CD4-positive, alpha-beta T cell treated with Interleukin-15 for 1 hour (primary cell): ENCODE results near the gene MOCS1.

Source experiments
- DNase-seq: peaks from one replicate; pipeline ENCODE4 v3.0.0-alpha.2; 2020

Gene MOCS1

DNA sequence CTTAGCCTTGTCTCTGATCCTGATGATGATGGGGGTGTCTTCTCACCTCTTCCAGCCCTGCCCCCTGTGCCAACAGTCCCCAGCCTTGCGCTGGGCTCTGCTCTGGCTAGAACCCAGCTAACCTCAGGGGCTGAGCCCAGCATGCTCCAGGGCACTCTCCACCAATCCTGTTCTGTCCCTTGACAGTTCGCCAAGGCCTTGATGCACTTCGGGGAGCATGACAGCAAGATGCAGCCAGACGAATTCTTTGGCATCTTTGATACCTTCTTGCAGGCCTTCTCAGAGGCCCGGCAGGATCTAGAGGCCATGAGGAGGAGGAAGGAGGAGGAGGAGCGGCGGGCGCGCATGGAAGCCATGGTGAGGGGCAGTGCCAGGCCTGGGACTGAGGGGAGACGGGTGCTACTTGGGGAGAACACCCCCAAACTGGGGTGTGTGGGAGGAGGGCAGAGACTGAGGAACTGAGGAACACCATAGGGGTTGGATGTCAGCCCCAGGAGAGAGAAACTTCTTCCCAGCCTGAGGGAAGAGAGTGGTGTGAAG, 33.1 kb downstream of the MOCS1 start:
- no peak for DNase-seq

DNA sequence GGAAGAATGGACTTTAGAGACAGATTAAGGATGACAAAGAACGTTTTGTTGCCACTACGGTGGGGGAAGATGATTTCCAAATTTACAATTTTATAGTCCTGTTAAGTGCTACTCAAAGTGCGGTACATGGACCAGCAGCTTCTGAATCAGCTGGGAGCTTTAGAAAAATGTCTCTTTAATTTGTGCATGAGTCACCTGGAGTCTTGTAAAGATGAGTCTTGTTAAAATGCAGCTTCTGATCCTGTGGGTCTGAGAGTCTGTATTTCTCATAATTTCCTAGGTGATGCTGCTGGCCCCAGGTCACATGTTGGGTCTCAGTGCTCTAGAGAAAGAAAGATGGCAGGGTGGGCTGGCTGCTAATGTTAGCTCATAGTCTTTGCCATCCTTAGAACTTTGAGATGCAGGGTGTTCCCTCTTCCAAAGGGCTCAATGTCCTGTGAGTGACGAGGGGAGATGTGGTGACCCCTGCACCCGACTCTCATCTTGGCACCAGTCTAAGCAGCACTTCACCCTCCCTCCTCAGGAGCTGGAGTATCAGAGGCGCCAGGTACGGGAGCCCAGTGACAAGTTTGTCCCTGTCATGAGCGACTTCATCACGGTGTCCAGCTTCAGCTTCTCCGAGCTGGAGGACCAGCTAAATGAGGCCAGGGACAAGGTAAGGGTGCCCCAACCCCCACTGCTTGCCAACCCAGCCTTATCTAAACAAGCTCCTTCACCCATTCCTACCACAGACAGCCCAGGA, 34.5 kb downstream of the MOCS1 start:
- no peak for DNase-seq

DNA sequence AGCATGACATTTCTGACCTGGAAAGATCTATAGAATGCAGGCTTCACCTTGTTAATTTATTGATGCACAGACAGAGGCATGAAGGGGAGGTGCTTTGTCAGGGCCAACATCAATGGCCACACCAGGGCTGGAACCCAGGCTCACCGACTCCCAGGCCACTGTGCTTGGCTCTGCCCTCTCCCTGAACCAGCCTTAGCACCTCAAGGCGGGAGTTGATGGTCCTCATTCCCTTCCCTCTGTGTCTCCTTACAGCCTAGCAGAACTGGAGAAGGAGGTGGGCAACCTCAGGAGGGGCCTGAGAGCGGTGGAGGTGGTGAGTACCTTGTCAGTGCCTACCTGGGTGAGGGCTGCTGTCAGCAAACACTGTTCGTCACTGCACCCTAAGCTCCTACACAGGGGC, 35.6 kb downstream of the MOCS1 start:
- no peak for DNase-seq

DNA sequence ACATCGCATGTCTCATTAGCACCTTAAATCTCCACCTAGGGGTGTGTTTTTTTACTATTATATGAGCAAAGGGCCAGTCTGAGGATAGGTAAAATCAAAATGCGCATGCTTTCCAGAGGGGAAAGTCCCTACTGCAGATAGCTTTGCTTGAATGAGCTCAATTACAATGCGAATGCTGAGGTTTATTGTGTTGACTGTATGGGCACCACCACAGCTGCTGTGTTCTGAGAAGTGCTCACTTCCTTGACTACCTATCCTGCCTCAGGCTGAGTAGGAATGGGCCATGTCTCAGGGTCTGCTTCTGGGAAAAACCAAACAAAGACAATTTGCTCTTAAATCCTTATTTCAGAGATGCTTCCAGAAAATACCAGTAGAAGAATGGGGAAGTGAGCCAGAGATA, 36.6 kb downstream of the MOCS1 start:
- DNase-seq, result no peak

DNA sequence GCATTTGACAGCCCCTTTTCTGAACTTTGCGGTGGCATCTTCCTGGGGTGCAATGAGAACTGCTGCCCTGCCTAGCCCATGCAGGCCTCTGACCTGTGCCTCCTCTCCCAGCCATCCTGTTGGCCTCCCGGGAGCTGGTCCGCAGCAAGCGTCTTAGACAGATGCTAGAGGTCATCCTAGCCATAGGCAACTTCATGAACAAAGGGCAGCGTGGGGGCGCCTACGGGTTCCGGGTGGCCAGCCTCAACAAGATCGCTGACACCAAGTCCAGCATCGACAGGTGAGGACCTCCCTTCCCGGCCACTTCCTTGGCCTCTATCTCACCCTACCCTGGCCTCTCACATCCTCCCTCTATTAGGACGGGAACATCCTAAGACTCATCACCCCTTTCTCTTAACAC, 37.6 kb downstream of the MOCS1 start:
- no peak for DNase-seq

DNA sequence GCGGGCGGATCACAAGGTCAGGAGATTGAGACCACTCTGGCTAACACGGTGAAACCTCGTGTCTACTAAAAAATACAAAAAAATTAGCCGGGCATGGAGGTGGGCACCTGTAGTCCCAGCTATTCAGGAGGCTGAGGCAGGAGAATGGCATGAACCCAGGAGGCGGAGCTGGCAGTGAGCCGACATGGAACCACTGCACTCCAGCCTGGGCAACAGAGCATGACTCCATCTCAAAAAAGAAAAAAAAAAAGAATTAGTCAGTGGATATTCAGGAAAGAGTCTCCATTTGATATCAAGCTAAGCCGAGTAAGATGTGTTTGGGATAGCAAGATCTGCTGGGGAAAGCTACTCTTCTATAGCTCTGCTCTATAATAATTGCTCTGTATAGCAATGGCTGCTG, 41.0 kb downstream of the MOCS1 start:
- no peak for DNase-seq

DNA sequence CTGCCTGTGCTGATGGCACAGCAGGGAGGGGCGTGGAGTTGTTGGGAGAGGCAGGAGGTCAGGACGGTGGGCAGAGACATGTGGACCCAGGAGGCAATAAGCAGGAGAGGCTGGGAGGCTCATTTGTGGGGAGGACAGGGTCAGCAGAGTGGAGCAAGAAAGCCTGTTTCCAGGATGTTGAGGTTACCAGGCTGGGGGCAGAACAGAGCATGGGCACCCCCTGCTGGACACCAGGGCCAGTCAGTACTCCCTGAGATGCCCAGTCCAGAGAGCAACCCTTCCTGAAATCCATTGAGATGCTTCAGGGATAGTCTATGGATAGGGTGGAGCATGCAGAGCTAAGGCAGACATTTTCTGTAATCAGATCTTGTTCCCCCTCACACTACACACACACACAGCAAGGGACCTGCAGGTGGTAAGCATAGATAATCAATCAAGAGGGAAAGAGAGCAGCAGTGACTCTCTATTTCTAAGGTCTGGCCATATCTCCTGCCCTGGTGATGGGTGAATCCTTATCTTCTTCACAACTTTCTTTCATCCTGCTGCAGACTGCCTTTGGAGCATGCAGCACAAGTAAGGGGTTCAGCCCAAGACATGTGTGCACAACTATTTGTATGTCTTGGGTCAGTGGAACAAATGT, 41.7 kb downstream of the MOCS1 start:
- peak; percentile 7 for DNase-seq

DNA sequence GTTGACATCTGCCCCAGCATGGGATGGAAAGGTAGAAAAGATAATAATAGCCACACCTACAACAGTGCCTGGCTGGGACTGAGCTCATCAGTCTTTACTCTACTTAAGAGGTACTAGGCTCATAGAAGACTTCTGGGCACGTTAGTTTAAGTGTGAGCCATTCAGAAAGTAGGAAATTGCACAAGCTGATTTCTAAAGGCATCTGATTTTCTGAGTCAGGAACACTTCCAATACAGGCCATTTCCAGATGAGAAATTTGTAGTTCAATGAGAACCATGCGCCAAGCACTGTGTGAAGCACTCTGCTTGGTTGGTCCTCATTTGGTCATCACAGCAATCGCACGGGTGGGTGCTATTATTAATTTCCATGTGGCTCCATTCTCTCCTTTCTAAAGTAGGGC, 42.3 kb downstream of the MOCS1 start:
- DNase-seq, result no peak

DNA sequence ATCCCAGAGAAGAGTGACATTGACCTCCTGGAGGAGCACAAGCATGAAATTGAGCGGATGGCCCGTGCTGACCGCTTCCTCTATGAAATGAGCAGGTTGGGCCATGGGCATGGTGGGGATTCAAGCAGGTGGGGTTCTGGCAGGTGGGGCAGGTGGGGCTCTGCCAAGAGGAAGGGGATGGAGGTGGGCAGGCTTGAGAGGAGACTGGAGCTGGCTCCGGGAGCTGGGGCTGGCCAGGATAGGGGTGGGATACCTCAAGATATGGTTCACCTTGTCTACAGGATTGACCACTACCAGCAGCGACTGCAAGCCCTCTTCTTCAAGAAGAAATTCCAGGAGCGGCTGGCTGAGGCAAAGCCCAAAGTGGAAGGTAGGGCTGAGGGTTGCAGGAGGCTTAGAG, 42.9 kb downstream of the MOCS1 start:
- peak; percentile 13 for DNase-seq

DNA sequence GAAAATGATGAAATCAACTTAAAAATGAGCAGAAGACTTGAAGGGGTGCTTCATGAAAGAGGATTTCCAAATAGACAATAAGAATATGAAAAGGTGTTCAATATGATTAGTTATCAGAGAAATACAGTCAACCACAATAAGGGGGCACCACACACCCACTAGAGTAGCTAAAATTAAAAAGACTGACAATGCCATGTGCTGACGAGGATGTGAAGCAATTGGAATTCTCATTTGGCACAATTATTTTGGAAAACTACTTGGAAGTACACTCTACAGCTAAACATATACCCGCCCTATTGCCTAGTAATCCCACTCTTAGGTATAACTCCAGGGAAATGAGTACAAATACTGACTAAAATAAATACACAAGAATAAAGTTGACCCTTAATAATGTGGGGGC, 45.0 kb downstream of the MOCS1 start:
- DNase-seq, result no peak

DNA sequence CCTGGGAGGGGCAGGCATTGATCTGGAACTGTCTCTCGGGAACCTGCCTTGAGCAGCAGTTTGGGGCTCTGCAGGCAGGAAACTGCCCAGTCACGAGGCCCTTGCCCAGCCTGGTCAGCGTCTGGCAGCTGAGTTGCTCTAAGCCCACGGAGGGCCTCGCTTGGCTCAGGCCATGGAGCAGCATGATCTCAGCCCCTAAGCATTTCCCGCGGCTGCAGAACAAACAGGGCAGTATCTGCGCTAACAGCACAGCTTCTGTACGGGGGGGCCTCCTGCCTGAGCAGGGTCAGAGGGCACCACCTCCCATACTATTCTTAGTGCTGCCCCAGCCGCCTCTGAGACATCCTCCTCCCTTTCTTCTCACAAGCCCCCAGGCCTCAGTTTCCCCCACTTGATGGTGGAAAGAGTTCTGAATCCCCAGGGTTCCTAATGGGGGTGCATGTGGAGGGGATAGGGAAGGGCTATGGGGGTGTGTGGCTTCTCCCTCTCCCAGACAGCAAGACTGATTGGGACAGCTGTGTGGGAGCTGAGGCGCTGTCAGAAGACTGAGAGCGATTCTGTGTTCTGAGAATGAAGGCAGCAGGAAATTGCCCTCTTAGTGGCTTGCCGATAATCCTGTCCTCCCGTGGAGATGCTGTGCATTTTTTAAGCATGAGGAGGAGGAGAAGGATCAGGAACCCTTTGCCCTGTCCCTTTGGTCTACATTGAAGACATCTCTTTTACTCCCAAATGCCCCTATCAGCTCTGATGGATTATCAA, 46.4 kb downstream of the MOCS1 start:
- DNase-seq, result no peak

DNA sequence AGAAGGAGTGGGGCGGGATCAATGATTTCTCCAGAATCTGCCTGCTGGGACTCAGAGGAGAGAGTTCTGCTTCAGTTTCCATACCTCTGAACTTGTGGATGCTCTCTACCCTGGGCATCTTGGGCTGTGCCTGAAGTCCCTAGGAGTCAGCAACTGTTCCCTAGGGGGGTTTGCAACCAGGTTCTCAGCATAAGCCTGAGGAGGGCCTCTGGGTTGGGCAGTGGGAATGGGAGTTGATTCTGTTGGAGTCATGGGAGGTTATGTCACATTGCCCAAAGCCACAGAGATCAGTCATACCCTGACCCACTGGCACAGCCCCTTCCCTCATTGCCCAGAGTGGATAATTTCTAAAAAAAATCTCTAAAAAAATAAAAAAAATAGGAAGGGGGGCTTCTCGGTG, 47.4 kb downstream of the MOCS1 start:
- DNase-seq, result no peak

DNA sequence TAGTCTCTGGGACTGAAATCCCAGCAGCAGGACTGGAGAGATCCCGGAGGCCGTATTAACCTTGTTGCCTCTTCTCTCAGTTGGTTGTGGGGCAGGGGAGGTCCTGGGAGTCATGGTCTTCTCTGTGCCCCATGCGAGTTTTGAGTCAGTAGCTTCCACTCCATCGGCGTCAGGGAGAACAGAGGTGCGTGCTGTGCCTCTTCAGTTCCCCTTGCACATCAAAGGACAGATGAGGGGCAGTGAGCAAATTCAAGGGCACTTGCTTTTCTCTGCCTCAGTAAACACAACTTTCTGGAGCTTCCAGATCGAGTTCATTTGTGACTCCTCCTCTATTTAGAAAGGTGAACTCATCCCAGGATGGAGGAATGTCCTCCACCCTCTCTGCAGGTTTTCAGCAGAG, 48.6 kb downstream of the MOCS1 start:
- DNase-seq, result no peak

DNA sequence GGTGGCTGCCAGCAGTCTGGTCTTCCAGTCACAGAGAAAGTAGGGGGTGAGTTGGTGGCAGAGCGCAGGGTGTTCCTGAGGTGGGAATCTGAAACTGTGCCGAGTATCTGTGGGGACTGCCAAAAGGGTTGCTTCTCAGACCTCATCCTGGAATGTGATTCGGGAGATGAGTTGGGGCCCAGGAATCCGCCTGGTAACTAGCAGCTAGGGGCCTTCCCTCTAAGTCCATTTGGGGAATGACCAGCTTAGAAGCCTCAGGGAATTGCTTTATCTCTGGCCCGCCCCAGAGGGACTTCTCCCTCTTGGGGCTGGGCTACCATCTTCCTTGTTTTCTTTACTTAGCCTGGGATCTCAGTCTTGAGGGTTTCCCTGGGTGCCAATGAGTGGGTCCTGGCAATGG, 49.6 kb downstream of the MOCS1 start:
- no peak for DNase-seq

DNA sequence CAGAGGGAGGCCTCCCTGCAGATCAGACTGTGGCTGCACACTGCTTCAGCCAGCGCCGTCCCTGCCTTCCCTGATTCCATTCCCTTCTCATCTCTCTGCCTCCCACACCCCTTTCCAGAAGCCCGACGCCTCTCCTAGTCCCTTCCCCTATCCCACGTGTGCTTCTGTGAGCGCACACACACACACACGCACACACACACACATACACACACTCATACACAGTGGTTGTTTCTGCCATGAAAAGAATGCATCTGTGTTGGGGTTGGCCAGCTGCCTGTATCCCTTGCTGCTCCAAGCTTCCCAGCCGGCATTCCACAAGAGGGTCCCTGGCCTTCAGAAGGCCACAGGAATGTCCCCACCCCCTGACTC, 51.7 kb downstream of the MOCS1 start:
- DNase-seq, result no peak

DNA sequence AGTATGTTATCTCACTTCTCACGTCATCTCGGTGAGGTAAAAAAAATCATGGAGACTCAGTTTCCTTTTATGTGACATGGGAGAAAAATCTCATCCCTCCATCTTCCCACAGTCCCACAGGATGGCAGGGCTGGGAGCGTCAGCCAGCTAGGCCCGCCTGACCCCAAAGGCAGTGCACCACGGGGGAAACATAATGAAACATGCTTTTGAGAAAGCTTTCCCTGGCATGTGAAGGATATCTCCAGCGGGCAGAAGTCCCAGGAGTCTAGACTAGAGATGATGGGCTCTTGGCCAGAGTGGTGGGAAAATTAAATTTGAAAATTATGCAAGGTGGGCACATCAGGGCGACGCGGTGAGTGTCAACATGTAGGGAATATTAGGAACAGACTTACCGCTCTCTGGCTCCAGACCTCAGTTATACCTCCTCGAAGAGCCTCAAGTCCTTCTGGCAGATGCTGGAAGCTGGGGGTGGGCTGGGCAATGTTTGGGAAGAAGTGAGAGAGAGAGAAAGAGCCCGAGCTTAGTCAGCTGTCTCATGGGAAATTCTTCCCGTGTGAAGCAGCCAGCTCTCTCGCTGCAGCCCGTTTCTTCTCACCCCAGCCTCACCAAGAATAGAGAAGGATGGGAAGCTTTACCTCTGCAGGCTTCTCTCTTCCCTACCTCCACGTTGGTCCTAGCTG, 52.3 kb downstream of the MOCS1 start:
- no peak for DNase-seq

DNA sequence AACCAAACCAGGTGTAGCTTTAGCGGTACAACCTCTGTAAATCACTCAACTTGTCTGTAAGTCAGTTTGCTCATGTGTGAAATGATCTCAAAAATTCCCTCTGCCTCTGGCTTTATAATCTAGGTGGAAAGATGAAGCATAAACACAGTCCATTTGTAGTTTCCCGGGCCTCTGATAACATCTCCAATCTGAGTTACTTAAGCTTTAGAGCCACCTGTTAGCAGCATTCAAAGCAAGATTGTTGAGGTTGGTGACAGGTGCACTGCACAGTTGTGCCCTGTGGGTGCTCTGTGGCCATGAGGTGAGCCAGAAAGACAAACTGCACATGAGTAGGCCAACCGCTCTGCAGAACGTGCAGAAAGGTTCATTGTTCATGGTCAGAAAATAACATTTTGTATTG, 53.7 kb downstream of the MOCS1 start:
- DNase-seq, result no peak

DNA sequence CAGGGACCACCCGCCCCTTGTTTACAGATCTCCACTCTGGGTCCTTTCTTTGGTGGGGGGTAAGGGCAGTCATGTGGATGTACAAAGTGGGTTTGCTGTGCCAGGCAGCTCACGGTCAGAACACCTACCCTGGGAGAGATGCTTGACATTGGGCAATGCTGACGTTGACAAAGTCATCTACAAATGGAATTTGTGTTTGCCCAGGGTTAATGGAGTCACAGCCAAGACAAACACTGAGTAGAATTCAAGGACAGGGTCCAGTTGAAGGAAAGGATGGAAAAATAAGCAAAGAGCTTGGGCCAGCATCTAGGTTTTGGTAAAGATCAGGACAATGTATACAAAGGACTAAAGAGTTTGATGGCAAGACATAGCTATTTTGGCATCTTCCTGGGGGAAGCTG, 54.7 kb downstream of the MOCS1 start:
- DNase-seq, result no peak

DNA sequence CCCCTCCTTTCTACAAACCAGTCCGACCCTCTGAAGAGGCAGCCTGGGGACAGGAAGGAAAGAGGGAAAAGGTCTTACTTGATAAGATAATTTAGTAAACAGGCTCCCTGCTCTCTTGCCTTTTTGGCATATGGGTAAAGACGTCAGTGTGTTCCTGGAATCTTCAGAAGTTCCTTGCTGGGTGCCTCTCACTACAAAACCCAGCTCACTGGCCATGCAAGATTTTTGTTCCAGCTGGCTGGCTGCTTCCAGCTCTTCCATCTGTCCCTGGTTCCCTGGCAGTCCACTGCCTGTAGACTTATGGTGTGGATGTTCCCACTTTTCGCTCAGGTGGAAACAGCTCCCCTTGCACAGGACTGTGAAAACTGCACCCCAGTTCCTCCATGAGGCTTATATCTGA, 57.4 kb downstream of the MOCS1 start:
- DNase-seq, result no peak

DNA sequence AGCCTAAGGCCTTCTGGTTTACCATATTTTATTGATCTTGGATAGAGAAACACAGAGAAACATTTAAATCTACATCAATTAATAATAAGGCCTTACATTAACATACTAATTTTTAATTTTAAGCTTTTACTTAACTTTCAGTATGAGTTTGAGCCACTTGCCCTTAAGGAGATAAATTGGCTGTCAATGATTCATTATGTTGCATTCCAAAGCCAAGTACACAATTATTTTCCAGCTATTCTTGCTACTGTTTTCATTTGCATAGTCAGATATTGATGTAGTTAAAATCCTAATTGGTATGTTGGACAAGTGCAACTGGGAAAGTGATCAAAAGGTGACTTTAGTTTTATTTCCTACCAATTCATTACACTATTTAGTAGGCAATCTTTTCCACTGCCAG, 58.2 kb downstream of the MOCS1 start:
- DNase-seq, result no peak

DNA sequence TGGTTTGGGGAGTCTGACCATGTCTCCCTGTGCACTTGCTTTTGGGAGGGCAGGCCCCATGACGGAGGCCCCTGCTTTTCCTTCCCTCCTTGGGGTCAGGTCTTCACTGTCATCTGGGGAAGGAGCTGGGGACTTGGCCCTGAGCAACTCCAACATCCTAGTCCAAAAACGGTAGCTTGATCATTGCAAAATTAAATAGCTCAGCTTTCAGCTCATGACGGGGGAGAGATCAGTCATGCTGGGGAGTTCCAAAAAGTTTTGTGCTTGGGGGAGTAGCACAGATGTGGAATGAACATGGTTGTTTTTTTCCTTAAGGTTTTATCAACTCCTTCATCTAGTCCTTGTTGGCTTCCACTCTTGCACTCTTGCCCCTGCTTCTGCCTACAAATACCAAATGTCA, 60.8 kb downstream of the MOCS1 start:
- DNase-seq, result no peak

DNA sequence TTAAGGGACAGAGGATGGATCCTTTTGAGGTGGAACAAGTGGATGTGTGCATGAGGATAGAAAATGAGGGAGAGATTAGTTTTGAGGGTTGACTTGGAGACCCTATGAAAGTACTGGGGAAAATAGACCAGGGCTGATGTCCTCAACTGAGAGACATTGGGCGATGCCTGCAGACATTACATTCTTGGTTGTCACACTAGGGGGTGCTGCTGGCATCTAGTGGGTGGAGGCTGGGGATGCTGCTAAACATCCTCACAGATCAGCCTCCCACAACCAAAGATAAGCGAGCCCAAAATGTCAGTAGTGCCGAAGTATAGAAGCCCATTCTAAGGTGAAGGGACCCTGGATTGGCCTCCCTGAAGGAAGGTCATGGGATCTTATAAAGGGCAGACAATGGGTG, 63.3 kb downstream of the MOCS1 start:
- DNase-seq, result no peak

DNA sequence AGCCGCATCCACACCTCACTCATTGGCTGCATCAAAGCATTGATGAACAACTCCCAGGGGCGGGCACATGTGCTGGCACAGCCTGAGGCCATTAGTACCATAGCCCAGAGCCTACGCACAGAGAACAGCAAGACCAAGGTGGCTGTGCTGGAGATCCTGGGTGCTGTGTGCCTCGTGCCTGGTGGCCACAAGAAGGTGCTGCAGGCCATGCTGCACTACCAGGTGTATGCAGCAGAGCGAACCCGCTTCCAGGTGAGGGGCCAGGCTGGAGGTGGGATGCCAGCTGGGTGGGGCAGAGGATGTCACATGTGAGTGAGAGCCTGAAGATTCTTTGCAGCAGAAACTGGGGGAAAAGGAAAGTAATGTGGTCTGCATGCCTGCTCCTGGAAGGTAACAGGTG, 66.7 kb downstream of the MOCS1 start:
- no peak for DNase-seq
